Stimulated activated naive CD4-positive, alpha-beta T cell treated with Interleukin-2 at 50 U/mL for 16 hours (primary cell): ENCODE results near the gene PRPS1L1.

ENCODE experiments used
- DNase-seq: peaks from one replicate; lab custom pipeline; 2025; lab: John Stamatoyannopoulos, UW

Gene PRPS1L1

DNA sequence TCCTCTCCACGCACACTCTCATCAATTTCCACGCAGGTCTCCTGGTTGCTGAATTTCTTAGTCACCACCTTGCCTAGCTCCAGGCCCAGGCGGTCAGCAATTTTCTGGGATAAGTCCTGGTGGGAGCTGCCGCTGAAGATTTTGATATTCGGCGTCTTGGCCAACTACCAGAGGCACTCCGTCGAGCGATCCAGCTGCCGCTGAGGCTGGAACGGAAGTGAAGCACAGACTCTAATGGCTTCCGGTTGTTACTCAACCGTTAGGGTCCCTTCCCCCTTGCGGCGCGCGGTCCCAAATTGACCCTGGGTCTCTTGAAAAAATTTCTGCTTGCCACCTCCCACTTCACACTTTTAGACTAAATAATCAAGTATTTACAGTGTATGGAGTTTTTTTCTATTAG lies at the start of gene PRPS1L1:
Gene PRPS1L1, minus strand, starts transcription at position 219 of the 400 bp plus-strand sequence.
- no peak for DNase-seq

DNA sequence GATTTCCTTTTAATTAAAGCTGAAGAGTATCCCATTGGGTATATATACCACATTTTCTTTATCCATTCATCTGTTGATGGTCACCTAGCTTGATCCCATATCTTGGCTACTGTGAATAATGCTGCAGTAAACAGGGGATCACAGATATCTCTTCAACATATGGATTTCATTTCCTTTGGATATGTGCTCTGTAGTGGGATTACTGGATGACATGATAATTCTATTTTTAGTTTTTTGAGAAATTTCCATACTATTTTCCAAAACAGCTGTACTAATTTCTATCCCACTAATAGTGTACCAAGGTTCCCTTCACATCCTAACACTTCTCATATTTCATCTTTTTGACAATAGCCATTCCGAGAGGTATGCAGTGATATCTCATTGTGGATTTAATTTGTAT lies 48.8 kb upstream of the PRPS1L1 start:
- DNase-seq = no peak

DNA sequence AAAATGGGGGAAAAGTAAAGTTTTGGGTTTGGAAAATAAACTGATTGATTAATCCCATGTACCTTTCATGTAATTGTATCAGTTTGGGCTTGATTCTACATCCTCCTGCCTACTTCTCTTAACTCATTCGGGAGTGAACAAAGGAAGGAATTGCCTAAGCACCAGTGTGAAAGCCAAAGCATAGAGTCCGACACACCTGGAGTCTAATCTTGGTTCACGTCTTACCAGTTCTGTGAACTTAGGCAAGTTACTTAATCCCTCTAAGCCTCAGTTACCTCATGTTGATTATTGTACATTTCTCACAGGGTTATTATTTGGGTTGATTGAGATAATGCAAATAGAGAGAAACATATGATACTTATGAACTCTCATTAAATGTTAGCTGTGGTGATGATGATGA lies 41.1 kb upstream of the PRPS1L1 start:
- DNase-seq = no peak

DNA sequence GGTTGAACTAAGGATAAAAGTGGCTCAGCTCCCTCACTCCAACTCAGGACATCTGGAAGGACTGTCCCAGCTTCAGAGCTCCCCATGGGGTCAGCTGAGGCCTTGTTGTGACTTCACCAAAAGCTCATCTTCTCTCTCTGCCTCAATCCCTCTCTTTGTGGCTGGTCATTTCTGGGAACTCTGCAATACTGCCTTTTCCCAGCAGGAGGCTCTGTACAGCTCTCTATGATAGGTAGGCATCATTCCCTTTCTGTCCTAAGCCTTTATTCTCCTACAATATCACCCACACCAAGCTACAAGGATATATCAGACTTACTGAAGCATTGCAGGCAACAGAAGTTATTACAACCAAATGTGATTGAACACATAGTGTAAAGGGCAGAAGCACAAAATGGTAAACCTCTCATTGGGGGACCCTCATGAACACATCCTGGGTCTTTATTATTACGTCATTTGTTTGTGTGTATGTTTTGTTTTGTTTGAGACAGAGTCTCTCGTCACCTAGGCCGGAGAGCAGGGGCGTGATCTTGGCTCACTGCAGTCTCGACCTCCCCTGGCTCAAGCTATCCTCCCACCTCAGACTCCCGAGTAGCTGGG lies 36.7 kb upstream of the PRPS1L1 start:
- DNase-seq = no peak

DNA sequence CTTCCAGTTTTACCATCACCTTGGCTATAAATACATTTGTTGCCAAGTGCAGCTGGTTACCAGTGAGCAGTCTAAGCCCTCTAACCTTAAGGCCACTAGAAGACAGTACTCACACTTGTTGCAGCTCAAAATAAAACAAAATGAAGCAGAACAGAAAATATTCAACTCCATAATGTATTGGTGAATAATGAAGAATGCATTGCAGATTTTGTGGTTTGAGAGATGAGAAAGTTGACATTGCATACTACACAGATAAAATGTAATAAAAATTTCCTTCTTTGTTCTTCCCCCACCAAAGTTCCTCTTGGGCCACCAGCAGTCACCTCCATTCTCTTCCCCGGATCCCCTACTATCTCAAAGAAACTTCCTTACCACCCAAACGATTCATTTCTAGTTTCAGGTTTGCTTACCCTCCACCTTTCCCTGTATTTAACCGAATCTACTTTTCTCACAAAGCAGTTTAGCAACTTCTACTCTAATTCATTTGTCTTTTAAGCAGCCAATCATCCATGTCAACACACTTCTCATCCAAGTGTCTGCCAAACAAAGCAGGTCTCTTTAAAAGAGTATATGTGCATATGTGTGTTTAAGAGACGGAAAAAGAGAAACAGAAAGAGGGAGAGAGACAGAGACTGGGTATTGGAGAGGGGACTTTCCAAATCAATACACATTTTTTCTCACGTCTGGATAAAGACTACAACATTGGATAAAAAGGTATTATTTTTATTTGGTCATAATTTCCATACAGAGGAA lies 35.7 kb upstream of the PRPS1L1 start:
- no peak for DNase-seq

DNA sequence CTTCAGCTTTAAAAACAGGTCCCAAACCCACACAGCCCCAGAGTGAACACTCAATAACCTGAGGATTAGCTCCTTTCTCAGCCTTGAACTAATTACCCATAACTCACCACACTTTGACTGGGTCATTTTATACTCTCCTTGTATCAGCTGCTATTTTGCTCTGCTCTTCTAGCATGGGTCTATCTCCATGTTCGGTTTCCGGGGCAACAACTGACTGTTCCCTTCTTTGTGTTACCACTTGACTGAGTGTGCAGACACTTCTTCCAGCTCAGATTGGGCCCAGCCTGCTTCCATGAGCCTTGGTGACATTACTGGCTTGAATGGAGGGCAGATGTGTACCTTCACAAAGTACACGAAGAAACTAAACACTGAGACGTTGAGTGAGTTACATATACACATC lies 31.5 kb upstream of the PRPS1L1 start:
- no peak for DNase-seq

DNA sequence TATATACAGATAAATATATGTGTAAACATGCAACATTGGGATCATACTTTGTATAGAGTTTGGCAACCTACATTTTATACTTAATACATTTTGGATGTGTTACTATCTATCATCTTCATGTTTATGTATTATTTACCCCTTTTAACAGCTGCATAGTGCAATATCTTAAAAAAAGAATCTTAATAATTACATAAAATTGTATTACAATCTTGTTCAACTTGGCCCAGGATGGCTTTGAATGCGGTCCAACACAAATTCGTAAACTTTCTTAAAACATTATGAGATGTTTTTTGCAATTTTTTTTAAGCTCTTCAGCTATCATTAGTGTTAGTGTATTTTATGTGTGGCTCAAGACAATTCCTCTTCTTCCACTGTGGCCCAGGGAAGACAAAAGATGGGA lies 26.3 kb upstream of the PRPS1L1 start:
- DNase-seq = no peak

DNA sequence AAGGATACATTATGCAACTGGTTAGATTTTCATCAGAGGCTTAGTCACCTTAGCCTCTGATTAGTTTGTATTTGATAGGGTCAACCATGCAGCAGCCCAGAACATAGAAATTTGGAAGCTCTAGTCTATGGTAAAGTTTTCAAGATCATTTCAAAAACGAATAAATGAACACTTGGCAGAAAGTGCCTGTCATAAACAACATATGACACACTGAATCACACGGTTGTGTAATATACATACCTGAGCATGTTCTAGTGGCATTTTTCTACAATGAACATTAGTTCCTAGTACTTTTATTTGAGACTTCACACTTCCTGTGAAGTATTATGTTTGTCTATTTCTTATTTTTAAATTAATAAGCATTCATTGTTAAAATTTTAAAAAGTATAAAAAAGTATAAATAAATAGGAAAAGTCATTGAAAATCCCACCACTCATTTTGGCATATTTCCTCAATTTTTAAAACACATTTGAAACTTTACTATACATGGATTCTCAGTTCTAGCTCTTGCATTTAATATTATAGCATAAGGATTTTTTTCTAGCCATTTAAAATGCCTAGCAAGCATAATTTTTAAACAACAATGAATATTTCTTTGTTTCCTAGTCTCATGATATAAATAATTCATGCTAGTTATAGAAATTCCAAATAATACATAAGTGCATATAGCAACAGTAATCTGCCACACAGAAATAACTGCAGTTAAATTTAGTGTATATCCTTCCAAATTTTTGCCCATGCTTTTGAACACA lies 25.7 kb upstream of the PRPS1L1 start:
- no peak for DNase-seq

DNA sequence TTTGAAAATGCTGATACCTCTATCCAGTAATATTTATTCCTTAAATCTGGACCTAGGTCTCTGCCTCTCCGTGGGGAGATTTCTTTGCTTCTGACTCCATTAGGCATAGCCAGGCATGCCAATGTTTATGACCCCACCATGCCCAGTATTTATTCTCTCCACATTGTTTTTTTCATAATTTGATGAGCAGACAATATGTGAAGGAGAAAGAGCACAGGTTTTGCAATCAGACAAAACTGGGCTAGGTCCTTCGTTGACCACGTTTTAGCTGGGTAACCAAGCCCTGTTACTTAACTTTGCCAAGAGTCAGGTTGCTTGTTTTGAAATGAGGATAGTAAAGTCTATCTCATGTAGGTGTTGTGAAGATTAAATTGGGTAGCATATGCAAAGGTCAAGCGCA lies 21.6 kb upstream of the PRPS1L1 start:
- DNase-seq = no peak

DNA sequence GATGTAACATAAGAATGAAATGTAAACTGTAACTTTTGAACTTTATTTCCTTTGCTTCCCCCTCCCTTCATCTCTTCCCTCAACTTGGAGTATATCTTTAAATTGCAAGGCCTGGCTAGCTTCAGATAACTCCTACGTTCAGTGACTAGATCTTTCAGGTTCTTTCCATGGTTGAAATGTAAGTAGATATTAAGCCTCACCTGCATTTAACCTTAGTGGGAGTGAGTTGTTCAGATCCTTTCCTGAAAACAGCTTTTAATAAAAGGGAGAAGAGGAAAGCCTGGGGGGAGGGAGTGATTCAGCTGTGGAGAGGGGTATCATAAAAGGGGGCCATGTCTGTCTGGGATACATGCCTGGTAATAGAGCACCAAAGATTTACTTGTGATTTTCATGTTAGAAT lies 19.0 kb upstream of the PRPS1L1 start:
- no peak for DNase-seq

DNA sequence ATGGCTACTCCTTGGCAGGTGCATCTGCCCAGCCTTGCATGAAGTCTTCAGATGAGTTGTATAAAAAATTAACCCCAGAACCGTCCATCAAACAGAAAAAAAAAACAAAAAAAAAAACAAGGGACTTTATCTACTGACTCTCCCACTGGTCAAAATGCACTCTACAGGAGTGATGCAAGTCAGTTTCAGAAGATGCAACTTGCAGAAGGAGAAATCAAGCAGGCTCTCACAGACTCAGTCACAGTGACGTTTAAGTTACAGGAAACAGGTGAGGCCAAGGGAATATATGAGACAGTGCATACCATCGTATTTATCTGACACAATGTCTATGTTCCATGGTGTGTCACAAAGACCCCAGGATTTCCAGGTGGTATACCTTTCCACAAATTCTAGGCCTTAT lies 17.5 kb upstream of the PRPS1L1 start:
- DNase-seq = no peak

DNA sequence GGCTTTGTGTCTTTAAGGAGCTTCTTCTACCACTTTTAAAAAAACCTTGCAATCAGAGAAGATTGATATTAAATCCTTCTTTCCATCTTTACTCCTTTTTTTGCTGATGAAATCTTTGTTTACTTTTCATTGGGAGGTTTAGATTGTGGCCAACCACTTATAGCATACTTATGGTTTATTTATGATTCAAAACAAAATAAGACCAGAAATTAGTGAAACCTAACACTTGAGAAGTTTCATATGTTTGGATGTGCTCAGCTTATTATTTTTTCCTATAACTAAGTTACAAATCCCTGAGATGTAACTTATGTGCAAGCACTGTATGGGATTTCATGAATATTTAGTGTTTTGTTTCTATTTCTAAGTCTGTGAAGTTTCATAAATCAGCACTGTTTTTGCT lies 13.5 kb upstream of the PRPS1L1 start:
- DNase-seq = no peak

DNA sequence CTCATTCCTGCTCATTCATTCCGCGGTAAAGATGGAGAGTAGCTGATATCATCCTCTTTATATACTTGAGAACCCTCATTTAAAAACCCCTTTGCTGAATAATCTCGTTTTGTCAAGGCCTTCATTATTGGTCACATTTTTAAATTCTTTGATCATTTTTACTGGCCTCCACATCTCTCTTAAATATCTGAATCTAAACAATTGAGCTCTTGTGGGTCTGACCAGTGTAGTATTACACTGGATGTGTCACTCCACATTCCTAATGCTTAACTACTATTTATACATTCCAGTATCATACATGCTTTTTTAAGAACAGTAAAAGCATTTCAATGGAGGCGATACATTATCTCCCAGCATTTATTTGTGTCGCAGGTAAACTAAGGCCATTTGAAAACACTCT lies 12.6 kb upstream of the PRPS1L1 start:
- DNase-seq = no peak

DNA sequence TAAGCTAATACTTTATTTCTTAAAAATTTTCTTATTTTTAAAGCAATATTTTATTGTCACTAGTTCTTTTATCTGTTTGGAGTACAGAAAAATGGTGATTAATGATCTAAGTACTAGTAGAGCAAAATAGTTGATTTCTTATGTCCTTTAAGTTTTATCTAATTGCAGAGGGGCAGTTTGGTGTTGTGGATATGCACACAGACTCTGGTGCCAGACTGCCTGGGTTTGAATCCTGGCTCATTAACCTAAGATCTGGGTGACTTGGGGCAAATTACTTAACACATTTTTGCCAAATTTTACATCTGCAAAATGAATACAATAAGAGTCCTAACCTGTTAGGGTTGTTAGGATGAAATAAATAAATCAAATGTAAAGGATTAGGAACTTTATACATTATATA lies 10.7 kb upstream of the PRPS1L1 start:
- DNase-seq = no peak

DNA sequence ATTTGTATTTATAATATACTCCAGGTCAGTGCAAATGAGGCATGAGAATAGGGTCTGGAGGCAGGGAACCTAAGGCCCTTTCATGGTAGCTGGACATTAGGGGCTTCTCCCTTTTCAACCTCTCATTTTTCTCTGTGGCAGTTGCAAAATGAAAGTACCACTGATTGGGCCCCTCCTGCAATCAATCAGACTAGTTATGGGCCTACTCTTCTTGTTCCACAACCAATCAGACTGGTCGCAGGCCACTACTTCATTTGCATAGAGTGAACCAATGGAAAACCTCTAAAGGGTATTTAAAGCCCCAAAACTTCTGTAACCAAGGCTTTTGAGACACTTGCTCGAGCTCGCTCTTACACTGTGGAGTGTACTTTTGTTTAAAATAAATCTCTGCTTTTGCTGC lies 10.0 kb upstream of the PRPS1L1 start:
- DNase-seq = no peak

DNA sequence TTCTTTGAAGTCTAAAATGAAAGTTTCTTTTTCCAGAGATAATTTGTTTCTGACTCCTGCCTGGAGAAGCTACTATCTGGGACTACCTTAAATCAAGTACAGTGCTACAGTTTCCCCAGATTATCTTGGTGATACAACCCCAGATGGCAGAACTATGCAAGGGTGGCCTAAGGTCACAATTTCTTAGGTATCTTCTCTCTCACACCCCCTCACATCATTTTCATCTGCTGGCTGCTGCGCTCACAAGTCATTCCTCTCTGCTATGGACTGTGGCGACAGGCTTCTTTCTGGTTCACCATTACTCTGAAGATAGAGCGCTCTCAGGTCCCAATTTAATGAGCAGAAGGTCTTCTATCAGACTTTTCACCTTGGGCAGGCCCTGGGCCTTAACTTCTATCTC lies 9.1 kb upstream of the PRPS1L1 start:
- DNase-seq = no peak

DNA sequence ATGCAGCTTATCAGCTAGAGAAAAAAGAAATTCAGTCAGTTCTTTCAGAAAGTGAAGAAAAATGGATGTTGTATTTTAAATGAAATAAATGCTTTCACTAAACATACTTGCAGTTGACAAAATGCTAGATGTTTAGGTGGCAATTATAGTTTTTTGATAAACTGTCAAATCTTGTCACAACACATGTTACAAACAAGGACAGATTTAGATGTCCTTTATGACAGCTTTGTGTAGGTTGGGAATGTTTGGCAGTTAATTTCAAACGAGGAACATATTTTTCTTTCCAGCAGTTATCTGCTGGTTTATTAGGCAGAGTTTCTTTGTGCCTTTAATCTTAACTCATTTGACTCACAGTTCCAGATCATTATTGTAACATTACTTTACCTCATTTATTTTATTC lies 3.1 kb upstream of the PRPS1L1 start:
- no peak for DNase-seq

DNA sequence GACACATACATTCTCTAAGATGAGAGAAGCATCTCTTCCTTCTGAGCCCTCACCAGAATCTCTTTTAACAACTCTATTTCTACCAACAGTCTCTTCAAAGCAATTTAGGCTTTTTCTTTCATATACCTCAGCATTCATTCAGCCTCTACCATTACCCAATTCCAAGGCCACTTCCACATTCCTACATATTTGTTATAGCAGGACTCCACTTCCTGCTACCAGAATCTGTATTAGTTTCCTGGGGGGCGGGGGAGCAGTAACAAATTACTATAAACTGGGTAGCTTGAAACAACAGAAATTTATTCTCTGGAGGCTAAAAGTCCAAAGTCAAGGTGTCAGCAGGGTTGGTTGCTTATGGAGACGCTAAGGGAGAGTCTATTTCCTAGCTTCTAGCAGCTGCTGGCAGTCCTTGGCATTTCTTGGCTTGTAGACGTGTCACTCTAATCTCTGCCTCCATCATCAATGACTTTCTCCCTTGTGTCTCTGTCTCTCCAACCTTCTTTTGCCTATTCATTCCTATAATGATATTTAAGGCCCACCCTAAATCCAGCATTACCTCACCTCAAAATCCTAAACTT lies 7.4 kb downstream of the PRPS1L1 start:
- DNase-seq = no peak

DNA sequence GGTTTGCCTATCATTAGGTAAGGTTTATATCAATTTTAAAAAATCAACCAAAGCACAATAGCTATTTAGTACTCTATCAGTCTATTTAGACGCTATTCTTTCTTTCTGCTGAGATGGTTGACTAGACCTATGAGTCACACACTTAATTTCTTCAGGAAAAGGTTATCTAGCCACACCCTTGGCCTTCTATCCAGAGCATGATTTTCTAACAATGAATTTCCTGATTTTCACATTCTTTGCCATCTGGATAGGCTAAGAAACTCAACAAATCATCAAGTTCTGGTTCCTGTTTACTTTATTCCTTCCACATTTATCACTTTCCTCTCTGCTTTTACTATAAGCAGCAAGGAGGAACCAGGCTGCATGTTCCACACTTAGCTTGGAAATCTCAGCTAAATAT lies 8.1 kb downstream of the PRPS1L1 start:
- no peak for DNase-seq

DNA sequence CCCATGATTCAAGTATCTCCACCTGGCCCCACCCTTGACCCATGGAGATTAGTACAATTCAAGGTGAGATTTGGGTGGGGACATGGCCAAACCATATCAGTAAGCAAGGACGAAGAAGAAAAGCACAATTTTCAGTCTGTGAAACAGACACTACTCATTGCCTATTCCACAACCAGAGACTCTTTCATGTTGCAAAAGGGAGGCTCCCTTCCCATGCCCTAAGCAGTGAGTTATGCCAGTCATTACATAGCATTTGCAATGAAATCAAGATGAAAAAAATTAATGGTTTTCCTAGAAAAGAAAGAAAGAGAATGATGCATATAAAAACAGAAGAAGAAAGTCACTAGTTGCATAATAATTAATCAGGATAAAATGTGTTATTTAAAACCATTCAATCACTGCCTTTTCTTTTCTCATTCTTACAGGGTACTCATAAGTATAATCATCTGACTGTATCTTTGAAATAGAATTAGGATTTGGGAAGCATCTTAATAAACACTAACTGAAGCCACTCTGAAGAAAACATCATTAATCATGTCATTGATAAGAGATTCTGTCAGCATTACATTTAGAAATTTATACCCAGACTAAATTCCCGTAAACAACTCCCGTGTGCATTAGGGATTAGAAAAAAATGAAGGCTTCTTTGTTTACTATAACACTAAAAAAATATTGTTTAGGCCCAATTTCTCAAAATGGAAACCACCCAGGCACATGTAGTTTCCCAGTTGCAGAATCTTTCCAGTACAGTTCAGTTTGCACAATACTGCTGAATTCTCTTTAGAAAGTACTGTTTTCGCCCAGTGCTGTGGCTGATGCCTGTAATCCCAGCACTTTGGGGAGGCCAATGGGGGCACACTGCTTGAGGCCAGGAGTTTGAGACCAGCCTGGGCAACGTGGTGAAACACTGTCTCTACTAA lies 9.1 kb downstream of the PRPS1L1 start:
- no peak for DNase-seq

DNA sequence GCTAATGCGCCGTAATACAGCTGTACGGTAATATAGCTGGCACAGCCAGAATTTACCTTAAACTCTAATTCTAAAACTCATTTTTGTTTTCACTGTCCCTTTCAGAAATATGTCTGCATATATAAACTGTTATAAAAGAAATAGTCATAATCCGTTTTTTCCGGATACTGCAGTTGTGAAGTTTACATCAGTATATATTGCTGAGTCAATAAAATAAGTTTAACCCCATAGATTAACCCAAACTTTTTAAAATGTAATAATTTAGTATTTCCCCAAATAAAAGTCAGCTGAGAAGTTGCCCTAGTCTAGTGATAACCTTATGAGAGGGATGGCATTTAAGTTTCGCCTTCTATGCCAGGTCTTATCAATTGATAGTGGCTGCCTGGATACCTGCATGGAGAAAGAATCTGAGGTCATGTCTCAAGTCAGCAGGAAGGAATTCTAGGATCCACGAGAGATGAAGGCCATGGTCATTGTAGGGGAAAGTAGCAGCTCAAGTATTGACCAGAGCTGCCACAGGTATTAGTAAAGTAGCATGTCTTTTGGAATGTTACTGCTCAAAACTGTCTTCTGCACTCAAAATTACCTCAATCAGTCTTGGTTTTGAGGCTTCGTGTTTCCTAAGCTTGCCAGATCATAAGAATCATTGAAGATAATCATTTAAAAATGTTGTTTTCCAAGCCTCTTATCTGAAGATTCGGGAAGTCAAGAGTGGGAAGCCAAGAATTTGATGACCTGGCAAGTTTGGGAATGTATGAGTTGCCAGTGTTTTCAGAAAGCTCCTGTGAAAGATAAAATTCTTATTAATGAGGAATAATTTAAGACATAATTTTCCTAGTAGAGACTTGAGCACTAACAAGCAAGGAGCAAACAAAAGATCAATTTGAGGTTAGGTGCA lies 10.8 kb downstream of the PRPS1L1 start:
- DNase-seq = no peak
